Left lobe of liver (tissue), 2 donors: ENCODE measurements around the gene VPS13A. TPM values are rescaled to one million over a fixed set of nuclear protein-coding genes. Genes with fewer than 3 reads are reported as not detected.

Source experiments
- ATAC-seq: fragments of 200-7000 bp; cut with Tn5 transposase; one replicate; pipeline ENCODE4 v1.9.1; 2020; ENCODE audit warnings: mild to moderate bottlenecking, moderate library complexity
- DNase-seq: peaks from one replicate; pipeline ENCODE4 v3.0.0-alpha.2; 2020; ENCODE audit warnings: low spot score
- total RNA-seq: library from RNA; stranded (reverse); gene quantifications from one replicate; pipeline ENCODE4 v1.2.1, GENCODE V29; 2021
- donor health status: DM: no; HTN: no; CAD: no; lungs with moderate emphysema.
- donor health status: DM: no; HTN: yes; CAD: no.

VPS13A gene
- 13.9 TPM for total RNA-seq

- peak; percentile 94 for DNase-seq
- peak; percentile 91 for ATAC-seq
Observed at GRCh38 chr9:77177143-77177893, at the start of gene VPS13A. Gene VPS13A, plus strand, starts transcription at chr9:77177534. Its CDS starts 171 bp downstream, at chr9:77177705.

- no peak for ATAC-seq
- no peak for DNase-seq
Observed at GRCh38 chr9:77128125-77128789, 49.1 kb upstream of the VPS13A start.

- DNase-seq, result no peak
- ATAC-seq, result no peak
Observed at GRCh38 chr9:77131399-77131798, 45.9 kb upstream of the VPS13A start.

GRCh38 chr9:77133011-77133410, 44.3 kb upstream of the VPS13A start:
- ATAC-seq, result no peak
- DNase-seq, result no peak

- ATAC-seq, result no peak
- DNase-seq, result no peak
Observed at GRCh38 chr9:77142366-77142765, 35.0 kb upstream of the VPS13A start.

GRCh38 chr9:77149879-77150278, 27.5 kb upstream of the VPS13A start:
- DNase-seq, result no peak

GRCh38 chr9:77152289-77152688, 25.0 kb upstream of the VPS13A start:
- DNase-seq, result no peak
- ATAC-seq, result no peak

More at GRCh38 chr9:77149879-77150278, 27.5 kb upstream of the VPS13A start:
- no peak for ATAC-seq

- no peak for ATAC-seq
- no peak for DNase-seq
Observed at GRCh38 chr9:77156646-77157371, 20.5 kb upstream of the VPS13A start.

GRCh38 chr9:77158772-77159513, 18.4 kb upstream of the VPS13A start:
- ATAC-seq (no peak), DNase-seq (no peak)

GRCh38 chr9:77161191-77161590, 16.1 kb upstream of the VPS13A start:
- no peak for DNase-seq
- no peak for ATAC-seq

- ATAC-seq (no peak), DNase-seq (no peak)
Observed at GRCh38 chr9:77161966-77162365, 15.4 kb upstream of the VPS13A start.

GRCh38 chr9:77162366-77162765, 15.0 kb upstream of the VPS13A start:
- ATAC-seq (no peak), DNase-seq (no peak)

- no peak for DNase-seq
- no peak for ATAC-seq
Observed at GRCh38 chr9:77163884-77164283, 13.4 kb upstream of the VPS13A start.

GRCh38 chr9:77166193-77166592, 11.1 kb upstream of the VPS13A start:
- ATAC-seq, result no peak

GRCh38 chr9:77170991-77171699, 6.2 kb upstream of the VPS13A start:
- no peak for DNase-seq
- peak; percentile 66 for ATAC-seq

More at GRCh38 chr9:77166193-77166592, 11.1 kb upstream of the VPS13A start:
- DNase-seq, result no peak

- ATAC-seq, result no peak
- DNase-seq, result no peak
Observed at GRCh38 chr9:77175151-77175550, 2.2 kb upstream of the VPS13A start.

- ATAC-seq, result no peak
- no peak for DNase-seq
Observed at GRCh38 chr9:77176106-77176505, 1.2 kb upstream of the VPS13A start.

- DNase-seq, result no peak
- ATAC-seq, result peak; percentile 46
Observed at GRCh38 chr9:77176686-77177142, 620 bp upstream of the VPS13A start.

GRCh38 chr9:77177894-77178794, 810 bp downstream of the VPS13A start:
- DNase-seq, result peak; percentile 74
- peak; percentile 65 for ATAC-seq
